Effector CD8-positive, alpha-beta T cell (primary cell): ENCODE results near the gene SLC37A1.
A peak's percentile ranks its signal among the peaks of the same experiment; 100 is the strongest.

Source experiments
- DNase-seq: peaks from one replicate; lab custom pipeline; 2025; lab: John Stamatoyannopoulos, UW

The SLC37A1 gene

DNA sequence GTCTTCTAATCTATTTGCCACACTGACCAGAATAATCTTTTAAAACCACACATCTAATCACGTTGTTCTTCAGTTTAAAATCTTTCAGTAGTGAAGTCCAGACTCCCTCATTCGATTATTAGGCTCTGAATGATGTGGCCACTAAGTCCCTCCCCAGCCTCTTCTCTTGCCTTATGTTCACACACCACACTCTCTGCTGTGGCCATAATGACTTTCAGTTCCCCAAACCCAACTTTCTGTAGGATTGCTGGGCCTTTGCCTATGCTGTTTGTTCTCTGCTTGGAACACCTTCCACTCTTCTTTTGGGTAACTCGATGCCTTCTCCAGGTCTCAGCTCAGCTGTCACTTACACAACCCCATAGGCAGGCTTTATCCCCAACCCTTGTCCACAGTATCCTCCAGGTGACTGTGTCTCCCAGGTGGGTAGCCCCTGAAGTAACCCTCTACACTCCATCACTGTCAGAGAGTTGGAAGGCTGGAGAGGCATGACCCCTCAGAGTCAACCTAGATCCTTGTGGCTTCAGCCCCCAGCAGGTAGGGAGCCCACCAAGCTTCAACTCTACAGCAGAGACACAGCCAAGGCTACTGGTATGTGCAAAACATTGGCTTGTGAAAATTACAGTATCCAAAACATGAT, 8.4 kb upstream of the SLC37A1 start:
- DNase-seq, result no peak

DNA sequence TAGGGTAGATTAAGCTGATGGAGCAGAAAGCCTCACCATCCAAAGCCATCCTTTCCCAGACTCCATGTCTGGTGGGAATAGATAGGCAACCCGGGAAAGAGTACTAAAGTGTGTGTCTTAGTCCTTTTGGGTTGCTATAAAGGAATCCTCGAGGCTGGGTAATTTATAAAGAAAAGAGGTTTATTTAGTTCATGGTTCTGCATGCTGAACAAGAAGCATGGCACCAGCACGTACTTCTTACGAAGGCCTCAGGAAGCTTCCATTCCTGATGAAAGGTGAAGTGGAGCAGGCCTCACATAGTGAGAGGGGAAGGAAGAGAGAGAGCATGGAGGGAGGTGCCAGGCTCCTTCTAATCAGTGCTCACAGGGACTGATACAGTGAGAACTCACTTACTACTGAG, 6.2 kb upstream of the SLC37A1 start:
- no peak for DNase-seq

DNA sequence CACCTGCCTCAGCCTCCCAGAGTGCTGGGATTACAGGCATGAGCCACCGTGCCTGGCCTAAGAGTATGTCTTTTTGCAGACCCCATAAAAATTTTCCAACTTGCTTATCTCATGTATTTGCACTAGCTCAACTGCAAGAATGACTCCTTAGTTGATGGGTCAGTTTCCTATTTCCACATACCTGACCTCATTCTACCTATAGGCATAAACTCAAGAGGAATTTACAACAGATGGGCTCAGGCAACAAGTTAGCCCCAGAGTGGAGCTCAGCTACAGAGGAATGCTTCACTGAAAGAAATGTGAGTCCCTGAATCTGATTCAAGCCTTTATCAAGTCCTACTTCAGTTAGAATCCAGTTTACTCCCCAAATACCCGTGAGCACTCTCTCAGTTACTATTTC, 5.3 kb upstream of the SLC37A1 start:
- DNase-seq, result no peak

DNA sequence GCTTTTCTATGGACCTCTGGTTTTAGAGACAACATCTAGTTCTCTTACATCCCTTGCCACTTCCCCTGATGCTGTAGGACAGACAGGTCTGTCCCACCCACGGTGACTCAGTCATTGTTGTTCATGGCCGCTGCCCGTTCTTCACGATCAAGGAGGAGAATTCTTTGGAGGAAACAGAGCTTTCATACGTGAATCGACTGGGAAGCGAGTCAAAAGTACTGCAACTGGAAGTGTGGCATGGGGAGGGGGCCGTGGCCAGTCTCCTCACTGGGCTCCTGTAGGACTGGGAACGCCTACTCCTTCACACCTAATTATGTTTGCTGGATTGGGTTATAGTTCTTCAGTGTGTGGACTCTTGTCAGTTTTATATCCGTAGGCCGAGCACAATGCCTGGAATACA, 4.4 kb upstream of the SLC37A1 start:
- no peak for DNase-seq

DNA sequence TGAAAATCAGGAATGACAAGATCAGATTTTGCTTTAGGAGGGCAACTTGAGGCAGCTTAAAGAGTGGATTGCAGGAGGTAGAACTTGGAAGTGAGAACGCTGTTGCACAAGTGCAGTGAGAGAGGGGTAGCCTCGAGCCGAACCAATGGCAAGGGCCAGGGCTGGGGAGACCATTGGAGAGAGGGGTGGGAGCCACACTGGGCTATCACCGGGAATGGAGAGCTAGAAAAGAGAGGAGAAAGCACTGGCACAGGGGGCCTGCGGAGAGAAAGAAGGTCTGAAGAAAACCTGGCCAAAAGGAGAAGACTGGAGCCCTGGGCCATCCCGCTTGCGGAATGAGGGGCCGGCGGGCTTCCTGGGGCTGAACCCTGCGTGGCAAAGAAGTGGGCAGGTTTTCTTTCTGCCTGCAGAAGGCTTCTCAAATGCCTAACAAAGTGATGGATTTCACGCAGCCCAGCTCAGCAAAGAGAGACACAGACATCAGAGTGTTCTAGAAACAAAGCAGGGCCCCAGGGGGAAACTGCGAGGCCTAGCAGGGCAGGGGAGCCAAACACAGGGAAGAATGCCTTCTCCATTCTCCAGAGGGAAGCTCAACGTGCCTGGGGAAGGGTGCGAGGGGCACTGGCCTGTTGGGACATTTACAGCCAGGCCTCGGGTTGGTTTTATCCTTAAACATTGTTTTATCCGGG, 1.2 kb upstream of the SLC37A1 start:
- DNase-seq, result no peak

DNA sequence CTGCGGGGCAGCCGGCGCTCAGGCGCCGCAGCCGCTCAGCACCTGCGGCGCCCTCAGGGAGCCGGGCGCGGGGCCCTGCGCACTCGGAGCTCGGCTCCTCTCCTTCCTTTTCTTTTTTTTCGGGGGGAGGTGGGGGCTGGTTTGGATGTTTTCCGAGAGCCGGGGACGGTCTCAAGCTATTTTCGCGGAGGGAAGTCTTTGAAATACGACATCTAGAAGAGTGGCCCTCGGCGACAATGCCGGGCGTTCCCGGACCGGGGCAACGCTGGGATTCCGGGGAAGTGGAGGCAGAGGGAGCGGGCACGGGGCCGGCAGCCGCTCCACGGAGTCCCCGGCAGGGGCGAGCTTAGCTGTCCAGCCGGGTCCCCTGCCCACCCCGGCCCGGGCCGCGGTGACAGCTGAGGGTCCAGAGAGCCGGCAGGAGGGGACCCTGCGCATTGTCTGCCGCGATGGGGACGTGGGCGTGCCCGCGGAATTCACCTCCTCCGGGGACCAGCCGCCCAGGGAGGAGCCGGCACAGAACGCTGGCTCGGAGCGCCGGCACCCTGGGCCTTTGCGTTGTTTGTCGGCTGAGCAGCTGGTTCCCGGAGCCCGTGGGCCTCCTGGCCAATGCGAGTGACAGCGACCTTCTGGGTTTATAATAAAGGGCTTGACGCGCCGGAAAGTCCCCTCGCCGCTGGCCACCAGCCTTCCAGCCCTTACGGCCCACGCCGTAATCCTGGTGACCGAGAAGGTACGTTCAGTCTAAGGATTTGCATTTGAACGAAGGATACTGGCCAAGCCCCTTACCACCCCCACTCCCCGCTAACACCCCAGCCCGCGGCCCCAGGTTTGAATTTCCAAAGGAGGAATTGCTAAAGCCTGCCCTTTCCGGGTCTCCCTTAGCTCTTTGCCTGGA, 582 bp downstream of the SLC37A1 start:
- peak; percentile 11 for DNase-seq

DNA sequence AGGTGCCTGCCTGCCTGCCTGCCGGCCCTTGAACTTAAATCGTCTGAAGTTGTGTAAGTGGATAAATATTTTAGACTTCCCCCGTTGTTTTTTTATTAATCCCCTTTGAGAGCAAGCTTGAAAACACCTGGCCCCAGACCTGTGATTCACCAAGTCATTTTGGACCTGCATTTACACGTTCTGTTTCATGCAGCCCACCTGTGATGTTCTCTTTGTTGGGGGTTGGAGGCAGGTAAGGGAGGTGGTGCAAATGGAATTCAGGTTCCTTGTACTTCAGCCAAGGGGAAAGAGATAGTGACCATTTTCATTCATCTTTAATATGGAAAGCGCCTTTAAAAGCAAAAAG, 1.2 kb downstream of the SLC37A1 start:
- DNase-seq, result no peak

DNA sequence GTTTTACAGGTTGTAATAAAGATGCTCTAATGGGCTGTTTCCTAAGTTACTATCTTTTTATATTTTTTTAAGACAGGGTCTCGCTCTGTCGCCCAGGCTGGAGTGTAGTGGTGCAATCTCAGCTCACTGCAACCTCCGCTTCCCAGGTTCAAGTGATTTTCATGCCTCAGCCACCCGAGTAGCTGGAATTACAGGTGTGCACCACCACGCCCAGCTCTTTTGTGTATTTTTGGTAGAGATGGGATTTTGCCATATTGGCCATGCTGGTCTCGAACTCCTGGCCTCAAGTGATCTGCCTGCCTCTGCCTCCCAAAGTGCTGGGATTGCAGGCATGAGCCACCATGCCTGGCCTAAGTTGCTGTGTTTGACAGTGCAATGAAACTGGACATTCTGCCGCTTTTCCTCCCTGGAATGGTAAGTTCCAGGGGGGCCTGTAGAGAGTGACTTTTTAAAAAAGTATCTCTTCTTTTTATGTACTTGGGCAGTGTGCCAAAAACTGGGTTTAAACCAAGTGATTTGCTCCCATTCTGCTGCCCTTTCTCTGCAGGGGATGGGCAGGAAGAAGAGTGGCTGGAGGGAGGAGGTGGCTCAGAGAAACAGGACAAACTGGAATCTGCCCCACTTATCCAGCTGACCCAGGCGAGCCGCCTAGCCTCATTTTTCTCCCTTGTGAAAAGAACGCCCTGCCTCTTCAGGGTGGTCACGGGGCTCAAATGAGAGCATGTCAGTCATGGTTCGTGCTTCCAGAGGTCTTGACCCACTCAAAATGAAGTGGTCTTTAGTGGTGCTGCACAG, 2.3 kb downstream of the SLC37A1 start:
- no peak for DNase-seq

DNA sequence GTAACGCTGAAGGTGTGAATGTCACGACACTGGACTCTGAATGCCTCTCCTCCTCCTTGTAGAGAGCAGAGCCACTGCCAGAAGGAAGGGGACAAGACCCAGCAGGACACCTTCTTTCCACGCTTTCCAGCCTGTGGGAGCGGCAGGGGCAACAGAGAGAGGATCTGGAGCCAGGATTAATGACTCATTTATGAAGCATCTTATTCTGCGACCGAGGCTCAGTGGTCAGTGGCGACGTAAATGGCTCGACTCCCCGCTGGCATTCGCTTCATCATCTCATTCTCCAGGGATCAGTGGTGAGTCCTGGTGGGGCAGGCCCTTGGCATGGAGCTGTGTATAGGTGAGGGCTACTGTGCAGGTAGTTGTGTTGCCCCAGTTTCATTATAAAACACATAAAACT, 4.6 kb downstream of the SLC37A1 start:
- no peak for DNase-seq

DNA sequence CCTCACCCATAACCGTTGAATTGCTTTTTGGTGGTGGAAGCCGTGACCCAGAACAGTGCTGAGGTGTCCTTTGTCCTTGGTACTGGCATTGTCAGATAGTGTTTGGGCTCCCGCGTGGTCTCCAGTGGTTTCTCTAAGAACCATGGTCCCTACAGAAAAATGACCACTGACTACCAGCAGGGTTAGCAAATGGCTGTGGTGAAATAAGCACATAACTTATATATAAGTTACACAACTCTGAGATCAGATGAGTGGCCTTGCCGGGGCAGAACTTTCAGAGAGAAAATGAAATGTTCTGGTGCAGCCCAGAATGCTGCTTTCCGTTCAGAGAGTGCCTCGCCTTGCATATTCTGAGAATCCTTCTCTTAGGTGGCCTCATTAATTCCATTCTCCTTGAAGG, 5.0 kb downstream of the SLC37A1 start:
- DNase-seq, result no peak

DNA sequence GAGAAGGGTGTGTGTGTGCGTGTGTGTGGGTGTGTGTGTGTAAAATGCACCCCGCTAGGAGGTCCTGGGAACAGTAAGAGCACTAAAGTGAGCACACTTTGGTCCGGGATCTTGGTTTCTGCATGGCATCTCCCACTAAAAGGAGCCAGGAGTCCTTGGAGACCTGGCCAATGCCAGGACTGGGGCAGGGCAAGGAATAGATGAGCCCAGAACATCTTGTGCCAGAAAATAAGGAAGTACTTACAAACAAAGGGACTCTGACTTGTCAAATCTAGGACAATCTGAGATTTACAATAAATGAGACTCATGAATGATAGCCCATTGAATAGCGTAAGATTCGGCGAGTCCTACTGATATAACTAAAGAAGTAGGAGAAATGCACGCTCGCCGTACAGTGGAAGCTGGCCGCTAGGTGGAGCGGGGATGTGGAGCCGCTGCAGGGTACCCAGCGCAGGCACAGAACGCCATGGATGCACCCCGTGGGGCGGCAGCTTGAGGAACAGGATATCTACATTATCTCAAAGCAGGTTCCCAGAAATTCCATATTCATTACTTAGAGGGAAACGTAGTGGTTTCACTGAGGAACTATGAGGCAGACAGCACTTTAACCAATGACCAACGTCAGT, 7.1 kb downstream of the SLC37A1 start:
- DNase-seq, result no peak

DNA sequence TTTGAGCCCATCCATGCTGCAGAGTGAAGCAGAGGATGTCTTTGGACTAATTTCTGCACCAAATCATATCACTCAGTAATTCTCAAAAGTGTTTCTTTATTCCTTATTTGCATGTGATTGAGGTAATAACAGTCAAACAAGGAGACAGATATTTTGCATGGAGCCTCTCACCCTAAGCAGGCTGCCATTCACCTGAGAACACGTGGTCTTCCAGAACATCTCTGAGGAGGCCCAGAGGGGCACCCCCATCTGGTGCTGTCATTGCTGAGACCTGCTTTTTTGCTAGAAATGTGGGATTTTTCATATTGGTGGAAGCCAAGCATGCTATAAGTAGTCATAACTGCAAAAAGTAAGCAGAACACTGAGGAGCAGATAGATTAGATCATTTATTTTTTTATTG, 7.7 kb downstream of the SLC37A1 start:
- no peak for DNase-seq

DNA sequence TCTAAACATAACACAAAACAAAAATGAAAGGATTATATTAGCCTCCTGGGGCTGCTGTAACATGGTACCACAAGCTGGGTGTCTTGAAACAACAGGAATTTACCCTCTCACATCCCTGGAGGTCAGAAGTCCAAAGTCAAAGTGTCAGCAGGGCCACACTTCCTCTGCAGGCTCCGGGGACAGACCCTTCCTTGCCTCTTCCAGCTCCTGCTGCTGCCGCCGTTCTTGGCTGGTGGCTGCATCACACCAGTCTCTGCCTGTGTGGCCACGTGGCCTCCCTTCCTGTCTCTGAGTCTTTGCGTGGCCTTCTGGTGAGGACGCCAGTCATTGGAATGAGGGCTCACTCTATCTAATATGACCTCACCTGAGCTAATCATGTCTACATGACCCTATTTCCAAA, 8.2 kb downstream of the SLC37A1 start:
- DNase-seq, result no peak

DNA sequence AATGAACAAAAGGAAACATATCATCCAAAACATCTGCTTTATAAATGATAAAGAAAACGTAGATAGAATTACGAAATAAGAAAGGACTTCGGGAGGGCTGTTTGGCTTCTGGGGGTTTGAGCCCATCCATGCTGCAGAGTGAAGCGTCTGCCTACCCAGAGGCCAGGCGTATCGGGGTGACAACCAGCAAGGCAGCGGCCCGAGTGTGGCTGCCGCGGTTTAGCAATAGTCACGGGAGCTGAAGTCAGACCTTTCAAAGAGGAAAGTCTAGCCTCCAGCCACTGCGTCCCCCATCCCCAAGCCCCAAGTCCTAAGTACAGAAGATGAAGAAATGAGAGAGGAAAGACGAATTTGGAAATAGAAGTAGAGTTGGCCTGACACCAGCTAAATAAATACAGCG, 8.6 kb downstream of the SLC37A1 start:
- no peak for DNase-seq

DNA sequence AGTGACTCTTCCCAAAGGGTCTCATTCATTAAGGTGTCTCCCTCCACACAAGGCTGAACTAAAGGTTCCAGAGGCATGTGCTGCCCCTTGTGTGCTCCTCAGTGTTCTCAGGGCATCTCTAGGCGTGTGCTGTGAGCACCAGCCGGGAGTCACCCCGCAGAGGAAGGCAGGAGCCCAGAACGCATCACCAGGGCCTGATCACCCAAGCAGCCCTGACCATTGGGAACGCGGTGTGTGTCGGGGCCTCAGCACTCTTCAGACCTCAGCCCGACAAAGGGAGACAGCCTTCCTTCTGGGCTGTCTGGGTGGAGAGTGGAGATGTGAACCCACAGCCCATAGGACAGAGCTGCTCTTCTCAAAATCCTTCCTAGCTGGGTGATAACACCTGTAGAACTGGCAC, 9.1 kb downstream of the SLC37A1 start:
- no peak for DNase-seq

DNA sequence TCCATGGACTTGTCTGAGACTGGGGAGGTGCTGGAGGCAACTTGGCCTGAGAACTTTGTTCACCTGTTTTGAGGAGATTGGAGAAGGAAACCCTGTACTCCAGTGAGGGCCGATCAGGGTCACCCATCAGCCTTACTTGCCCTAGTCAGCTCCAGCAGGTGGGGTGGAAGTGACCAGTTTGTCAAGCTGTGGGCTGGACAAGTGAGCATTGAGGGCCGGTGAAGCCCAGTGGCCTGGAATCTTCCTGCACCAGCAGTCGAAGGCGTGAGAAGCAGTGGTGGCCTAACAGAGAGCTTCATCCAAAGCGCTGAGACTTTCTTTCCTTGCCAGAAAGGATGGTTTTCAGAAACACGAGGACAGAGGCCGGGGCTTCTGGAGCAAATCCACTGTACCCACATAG, 9.6 kb downstream of the SLC37A1 start:
- no peak for DNase-seq

DNA sequence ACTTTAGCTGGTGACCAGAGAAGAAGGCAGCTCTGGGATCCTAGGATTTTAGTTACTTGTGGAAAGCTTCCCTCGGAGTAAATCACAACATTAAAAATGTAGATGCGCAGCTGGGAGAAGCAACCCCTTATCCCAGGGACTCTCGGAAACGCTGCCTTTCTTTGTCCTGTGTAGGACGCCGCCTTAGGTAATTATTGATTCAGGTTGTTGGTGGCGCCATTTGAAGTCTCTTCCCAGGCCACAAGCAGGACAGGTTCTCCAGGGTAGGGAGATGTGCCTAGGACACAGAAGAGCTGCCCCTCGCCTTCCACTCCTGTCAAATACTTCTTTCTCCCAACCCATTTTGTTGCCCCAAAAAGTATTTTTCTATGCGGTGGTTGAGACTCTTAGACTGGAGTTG, 10.3 kb downstream of the SLC37A1 start:
- no peak for DNase-seq

DNA sequence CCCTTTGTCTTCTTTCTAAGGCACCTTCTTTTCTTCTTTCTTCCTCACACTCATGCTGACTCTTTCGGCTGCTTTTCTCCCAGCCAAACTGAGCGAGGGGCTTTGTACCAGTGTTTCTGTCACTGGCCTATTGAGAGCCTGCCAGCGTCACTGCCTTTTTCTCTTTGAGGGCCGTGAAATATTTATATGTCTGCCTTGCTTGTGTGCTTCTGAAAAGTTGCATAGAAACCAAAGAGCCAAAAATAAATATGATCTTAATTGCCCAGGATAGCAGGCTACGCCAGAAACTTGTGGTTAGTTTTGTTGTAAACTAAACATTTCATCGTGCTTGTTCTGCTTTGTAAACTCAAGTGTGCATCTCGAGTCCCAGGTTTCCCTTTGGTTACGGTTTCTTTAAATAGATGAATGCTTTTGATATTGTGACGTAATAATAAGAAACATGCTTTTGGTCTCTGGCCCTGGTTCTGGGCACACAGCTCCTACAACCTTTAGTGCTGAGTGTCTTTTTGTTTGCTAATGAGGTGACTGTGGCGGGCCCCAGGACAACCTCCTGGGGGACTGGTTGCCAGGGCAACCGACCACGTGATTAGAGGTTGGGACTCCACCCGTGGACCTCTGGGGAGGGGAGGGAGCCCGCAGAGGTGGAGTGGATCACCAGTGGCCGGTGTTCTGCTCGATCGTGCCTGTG, 10.8 kb downstream of the SLC37A1 start:
- peak; percentile 20 for DNase-seq

DNA sequence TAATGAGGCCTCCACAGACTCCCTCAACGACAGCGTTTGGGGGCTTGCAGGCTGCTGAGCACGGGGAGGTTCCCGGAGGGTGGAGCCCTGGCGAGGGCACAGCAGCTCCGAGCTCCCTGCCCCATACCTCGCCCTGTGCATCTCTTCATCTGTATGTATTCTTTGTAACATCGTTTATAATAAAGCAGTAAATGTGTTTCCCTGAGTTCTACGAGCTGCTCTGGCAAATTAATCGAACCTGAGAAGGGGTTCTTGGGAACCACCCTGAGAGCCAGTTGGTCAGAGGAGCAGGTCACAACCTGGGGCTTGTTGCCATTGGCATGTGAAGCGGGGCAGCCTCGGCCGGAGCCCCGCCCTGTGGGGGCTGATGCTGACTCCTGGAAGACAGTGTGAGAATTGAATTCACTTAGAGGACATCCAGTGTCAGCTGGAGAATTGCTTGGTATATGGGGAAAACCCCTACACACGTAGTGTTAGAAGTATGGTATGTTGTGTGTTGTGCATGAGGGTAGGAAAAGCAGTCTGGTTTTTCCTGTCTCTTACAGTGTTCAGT, 11.5 kb downstream of the SLC37A1 start:
- no peak for DNase-seq

DNA sequence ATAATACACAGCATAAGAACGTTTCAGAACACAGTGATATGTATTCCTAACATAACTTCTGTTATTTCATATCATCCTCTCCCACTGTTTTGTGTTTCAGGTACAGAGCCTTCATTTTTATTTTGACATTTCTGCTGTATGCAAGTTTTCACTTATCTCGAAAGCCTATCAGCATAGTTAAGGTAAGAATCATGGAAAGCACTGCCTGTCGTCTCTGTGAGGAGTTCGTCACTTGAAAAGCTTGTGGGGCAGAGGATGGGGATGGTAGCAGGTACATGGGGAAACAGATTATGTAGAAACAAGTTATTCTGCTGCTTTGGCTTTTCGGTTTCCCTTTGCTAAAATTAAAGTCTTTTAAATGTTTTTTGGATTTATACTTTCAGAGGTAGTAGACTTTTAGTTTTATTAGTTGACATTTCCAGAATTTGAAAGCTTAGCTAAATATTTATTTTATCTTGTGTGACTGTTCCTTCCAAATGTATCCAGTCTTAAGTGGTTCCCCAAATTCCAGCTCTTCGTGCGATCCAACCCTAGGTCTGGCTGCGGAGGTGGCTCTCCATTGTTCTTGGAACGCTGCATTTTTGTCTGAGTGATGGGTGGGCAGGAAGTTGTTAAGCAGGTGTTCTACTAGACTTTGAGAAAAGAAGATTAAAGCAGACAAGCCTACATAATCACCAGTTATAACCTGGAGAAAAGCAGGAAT, 12.2 kb downstream of the SLC37A1 start:
- no peak for DNase-seq
